CD4-positive, alpha-beta T cell treated with Interleukin-6 for 4 hours (primary cell): ENCODE data around the gene DSCAML1.

ENCODE experiments used
- DNase-seq: peaks from one replicate; pipeline ENCODE4 v3.0.0-alpha.2; 2020; ENCODE audit warnings: mixed read lengths

The DSCAML1 gene

GRCh38 chr11:117391181-117391580 is 405.8 kb downstream of the DSCAML1 start:
- DNase-seq: no peak

GRCh38 chr11:117390743-117391142 is 406.3 kb downstream of the DSCAML1 start:
- DNase-seq: no peak

DNA sequence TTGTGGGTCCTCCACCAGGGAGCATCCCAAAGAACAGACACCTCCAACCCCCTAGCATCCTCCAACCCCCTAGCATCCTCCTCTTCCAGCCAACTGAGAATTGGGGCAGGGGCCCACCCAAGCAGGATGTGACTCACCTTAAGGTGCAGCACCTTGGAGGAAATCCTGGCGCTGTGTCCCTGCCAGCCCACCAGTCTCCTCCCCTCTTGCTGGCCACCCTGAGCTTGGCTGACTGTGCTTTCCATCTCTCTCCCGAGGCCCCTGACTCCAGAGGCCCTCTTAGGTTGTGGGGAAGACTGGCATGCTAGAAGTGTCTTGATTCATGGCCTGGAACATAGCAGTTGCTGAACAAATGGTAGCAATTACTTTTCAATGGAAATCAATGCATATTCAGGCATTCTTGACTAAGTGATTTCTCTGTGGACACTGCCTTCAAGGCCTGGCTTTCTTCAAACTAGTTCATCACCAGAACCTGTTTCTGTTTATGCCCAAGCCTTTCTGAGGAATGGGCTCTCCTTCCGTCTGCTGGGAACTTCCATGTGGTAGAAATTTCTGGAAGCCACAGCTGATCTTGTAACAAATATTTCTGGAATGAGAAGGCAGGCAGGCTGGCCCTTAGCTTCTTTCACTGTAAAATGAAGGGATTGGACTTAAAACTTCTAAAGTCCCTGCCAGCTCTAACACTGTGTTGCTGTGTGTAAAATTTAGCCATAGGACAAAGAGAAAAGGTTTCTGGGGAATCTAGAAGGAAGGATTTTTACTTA is 408.8 kb downstream of the DSCAML1 start:
- DNase-seq: no peak

DNA sequence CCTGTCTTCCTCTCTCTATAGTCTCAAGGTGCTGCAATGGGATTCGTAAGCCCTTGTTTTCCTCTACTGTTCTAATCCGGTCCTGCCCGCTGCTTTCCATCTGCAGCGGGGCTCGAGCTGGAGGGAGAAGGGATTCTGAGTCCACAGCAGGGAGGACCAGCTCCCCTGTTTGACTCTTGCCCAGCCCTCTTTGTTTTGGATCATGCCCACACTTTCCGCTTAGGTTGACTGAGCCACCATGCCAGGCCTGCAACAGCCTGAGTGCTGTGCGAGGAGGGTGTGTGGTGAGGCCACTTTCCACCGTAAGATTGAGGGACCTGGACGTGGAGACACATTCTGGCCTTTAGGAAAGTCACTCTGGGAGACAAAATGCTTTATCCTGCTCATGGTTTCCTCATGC is 411.1 kb downstream of the DSCAML1 start:
- DNase-seq: no peak

GRCh38 chr11:117385471-117385870 is 411.5 kb downstream of the DSCAML1 start:
- no peak for DNase-seq

DNA sequence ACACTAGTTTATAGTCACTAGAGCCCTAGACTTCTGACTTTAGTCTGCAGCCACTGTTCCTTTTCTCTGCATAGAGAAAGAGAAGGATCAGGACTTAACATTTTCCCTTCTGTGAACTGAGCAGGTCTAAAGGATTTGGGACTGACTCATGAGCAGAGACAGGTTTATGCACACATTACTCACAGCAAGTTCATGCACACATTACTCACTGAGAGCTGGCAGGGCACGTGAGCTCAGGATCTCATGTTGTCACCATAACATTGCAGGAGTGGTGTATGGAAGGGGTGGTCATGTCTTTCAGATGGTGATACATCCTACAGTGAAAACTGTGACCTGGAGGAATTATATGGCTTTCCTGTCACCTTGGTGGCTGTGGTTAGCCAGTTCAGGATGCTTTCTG is 413.0 kb downstream of the DSCAML1 start:
- no peak for DNase-seq

- DNase-seq: no peak
These were observed 414.3 kb downstream of the DSCAML1 start for GRCh38 chr11:117382746-117383145.

DNA sequence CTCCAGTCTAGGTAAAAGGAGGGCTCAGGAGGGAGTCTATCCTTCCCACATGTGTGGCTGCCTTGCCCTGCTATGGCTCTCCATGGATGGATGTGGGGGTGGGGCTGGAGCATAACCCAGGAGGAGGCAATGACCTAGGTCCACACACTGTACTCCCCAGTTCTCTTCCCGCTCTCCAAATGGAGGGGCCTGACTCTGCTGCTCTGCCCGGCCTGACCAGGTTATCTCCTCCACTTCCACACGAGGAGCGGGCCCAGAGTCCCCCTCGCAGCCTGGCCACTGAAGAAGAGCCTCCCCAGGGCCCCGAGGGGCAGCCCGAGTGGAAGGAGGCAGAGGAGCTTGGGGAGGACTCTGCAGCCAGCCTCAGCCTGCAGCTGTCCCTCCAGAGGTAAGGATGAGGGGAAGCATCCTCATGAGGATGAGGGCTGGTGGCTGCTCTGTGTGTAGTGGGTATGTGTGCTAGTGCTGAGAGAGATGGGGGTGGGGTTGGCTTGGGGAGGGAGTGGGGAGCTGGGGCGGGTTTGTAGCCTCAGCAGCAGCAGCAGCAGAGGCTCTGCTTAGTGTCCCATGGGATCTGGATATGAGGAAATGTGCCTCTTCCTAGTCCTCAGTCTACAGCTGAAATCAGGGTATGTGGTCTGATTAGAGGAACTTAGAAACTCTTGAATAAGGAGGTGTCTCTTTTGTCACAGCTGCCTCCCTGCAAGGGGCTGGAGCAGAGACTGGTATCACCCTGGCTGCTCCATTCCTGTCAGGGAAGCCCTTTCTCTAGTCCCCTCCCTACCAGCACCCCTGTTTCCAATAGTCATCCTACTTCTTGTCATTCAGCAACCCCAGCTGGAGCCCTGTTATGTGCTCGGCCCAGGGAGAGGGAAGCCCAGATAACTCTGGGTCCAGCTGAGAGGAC is 415.3 kb downstream of the DSCAML1 start:
- no peak for DNase-seq

DNA sequence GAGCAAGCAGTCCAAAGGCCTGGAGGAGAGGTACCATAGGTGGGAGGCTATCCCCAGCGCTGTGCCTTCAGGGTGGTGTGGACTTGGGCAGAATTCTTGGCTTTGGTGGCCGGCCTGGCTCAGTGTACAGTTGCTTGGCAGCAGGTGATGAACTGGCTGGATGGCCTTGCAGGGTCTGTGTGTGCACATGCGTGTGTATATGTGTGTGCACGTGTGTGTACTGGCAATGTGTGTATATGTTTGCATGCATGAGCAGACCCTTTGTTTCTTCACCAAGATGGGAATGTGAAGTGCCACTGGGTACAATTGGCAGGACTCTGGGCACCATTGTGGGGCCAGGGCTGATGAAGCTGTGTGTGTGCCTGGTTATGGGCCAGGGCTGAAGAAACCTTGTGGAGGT is 416.3 kb downstream of the DSCAML1 start:
- no peak for DNase-seq

DNA sequence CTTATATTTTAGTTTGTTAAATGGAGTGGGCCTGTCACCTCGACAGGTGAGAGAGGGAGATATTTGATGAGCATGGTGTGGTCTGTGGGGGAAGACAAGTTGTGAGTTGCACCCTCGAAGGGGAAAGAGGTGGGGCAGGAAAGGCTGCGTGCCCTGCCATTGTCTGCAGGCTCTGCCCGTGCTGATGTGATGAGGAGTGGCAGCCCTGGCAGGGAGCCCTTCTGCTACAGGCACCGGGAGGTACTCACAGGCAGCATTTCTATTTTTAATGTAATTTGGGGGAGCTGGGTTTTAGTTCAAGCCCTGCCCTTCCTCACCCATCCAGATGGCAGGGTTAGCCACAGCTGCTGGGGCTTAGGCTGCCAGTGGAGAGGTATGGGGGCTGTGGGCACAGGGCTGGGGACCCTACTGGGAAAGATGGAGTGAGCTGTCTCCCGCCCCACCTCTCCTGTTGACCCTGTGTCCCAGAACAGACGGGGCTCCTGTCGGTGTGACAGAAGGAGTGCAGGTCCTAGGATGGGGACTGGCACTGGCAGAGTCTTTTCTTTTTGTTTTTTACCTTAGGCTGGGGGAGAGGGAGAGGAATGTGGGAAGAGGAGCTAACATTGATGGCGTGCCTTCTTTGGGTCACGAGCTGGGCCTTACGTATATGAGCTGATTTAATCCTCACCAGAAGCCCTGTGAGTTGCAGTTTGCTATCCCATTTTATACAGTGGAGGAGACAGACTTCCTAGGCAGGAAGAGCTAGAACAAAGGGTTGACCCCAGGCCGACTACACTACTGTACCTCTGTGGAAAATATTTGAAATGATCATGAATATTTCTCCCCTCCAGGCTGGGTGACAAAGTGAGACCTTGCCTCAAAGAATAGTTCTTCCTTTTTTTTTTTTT is 417.8 kb downstream of the DSCAML1 start:
- no peak for DNase-seq
